ENCODE measurements around the gene DNMT3A. TPM values are rescaled to one million over a fixed set of nuclear protein-coding genes. Genes with fewer than 3 reads are reported as not detected.

DNMT3A gene
- total RNA-seq, 2 donors from 2014 or later: 83.1 to 89.6 TPM

DNA sequence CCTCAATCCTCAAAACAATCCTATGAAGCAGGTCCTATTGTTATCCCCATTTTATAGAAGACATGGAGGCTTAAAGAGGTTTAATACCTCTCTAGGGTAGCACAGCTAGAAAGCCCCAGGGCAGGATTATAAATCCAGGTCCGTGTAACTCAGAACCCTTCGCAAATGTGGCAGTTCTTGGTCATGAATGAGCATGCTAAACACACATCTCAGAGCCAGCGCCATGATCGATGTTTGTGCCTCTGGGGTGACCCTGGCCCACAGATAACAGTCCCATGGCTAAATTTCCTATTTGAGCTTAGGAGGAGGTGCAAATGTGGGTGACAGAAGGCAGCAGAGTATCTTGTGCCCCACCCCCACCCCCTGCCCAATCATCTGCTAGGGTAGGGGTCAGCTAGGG lies 17.5 kb downstream of the DNMT3A start:
- DNase-seq (ENCODE audit: low spot score in 2 of 2) (no peak), ATAC-seq (no peak)
- no peak overlapping the region for H3K27ac Mint-ChIP-seq
- peaks cover 10 to 26% of the 10 kb centered on the region in 2 donors for H3K9me3 Mint-ChIP-seq
- H3K36me3 Mint-ChIP-seq: peaks cover 23 to 38% of the 10 kb centered on the region in 2 donors

- Mint-ChIP-seq H3K9me3 (peaks cover 11 to 26% of the 10 kb centered on the region in 2 donors), H3K27ac (peak overlapping the region; percentile 72 to 77), H3K36me3 (peaks cover 23 to 38% of the 10 kb centered on the region in 2 donors)
- ATAC-seq: no peak
- DNase-seq (ENCODE audit: low spot score in 2 of 2): no peak
Observed at GRCh38 chr2:25323610-25324189, 18.0 kb downstream of the DNMT3A start.

GRCh38 chr2:25323042-25323514 lies 18.6 kb downstream of the DNMT3A start:
- no peak for DNase-seq (ENCODE audit: low spot score in 2 of 2)
- H3K36me3 Mint-ChIP-seq: peaks cover 23 to 37% of the 10 kb centered on the region in 2 donors
- peak; percentile 70 to 90 for ATAC-seq
- peaks cover 11 to 26% of the 10 kb centered on the region in 2 donors for H3K9me3 Mint-ChIP-seq
- H3K27ac Mint-ChIP-seq: peak overlapping the region; percentile 72 to 77

DNA sequence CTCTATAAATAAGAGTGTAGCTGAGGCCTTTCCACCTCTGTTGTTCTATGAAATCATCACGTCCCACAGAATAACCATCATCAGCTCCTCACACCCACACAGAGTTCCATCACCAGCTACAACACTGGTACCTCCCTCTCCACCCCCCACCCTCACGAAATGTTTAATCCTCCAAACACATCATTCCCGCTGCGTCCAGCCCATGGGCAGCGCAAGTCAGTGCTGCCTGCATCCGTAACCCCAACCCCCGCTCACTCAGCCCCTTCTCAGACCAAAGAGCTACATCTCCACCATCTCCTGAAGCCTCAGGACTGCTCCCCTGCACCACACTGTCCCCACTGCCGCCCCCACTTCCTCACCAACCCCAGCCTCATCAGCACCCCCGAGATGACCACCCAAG lies 19.4 kb downstream of the DNMT3A start:
- peaks cover 16 to 35% of the 10 kb centered on the region in 2 donors for H3K36me3 Mint-ChIP-seq
- DNase-seq (ENCODE audit: low spot score in 2 of 2): no peak
- ATAC-seq: peak; percentile 24 to 45
- peaks cover 5 to 20% of the 10 kb centered on the region in 2 donors for H3K9me3 Mint-ChIP-seq
- peak overlapping the region; percentile 72 to 77 for H3K27ac Mint-ChIP-seq

DNA sequence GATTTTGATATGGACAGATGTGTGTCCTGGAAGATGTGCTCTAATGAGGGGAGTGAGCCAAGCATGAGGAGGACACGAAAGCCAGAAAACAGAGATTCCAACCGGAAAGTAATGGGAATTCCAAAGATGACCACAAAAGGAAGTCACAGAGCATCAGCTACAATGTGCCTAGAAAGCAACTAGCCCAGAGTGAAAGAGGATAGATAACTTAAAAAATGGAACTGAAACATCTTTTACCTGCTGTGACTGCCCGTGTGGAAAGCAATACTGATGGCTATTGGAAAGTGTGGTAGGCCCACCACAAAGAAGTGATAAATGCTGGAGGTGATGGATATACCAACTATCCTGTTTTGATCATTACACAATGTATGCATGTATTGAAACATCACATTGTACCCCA lies 21.6 kb downstream of the DNMT3A start:
- DNase-seq (ENCODE audit: low spot score in 2 of 2) (no peak), ATAC-seq (no peak)
- Mint-ChIP-seq H3K9me3 (peaks cover 4 to 5% of the 10 kb centered on the region in 2 donors), H3K27ac (peak overlapping the region in 1 of 2 donors; percentile 26), H3K36me3 (peaks cover 5 to 24% of the 10 kb centered on the region in 2 donors)

- Mint-ChIP-seq H3K27ac (peak overlapping the region; percentile 93 to 95), H3K9me3 (peaks cover 1 to 4% of the 10 kb centered on the region in 2 donors), H3K36me3 (peaks cover 11 to 33% of the 10 kb centered on the region in 2 donors)
- ATAC-seq (no peak), DNase-seq (ENCODE audit: low spot score in 2 of 2) (no peak)
Observed at GRCh38 chr2:25316101-25316500, 25.6 kb downstream of the DNMT3A start.

DNA sequence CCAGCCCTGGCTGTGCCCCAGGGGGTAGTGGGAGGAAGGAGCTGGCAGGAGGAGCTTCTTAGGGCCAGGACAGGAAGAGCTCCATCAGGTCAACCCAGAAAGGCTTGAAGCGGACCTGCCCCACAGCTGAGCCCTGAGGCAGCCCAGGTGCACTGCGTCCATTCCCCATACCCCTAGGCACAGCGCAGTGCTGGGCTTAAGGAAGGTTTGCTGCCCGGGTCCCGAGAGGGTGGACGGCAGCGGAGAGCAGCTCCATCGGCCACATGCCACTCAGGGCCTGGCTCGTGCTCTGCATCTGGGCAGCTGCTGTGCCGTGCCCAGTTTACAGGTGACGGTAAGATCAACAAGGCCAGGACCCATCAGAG lies 26.4 kb downstream of the DNMT3A start:
- DNase-seq (ENCODE audit: low spot score in 2 of 2): no peak
- peaks cover 0 to 4% of the 10 kb centered on the region in 2 donors for H3K9me3 Mint-ChIP-seq
- ATAC-seq: no peak
- peaks cover 11 to 31% of the 10 kb centered on the region in 2 donors for H3K36me3 Mint-ChIP-seq
- H3K27ac Mint-ChIP-seq: peak overlapping the region; percentile 93 to 95

DNA sequence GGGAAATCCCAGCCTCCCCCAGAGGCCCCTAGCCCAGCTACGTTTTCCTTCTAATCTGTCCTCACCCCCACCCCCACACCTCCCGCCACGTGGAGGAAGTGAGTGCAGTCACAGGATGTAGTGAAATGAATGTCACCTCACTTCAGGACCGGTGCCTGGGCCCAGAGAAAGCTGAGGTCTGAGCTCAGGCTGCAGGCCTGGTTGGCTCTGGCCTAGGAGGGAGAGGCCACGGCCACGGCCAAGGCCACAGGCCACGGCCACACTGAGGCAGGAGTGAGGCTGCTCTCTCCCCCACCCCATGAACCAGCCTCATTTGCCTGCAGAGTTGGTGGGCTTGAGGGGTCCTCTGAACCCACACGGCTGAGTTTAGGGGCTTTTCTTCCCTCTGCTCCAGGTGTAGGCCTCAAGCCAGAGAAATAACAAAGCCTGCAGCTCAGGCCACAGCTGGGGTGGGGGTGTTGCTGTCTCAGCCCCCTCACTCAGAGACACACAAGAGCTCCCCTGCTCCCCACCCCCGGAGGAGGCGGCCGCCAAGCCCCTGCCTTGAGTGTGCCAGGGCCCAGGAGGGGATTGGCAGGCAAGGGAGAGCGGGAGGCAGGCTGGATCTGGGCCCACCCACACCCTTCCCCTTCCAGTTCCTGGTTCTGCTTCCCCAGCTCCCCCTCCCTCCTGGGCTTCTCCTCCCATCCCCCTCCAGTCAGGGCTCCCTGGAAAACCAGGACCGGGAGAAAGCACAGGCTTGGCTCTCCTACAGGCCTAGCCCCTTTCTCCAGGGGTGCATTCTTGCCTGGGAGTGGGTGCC lies 27.0 kb downstream of the DNMT3A start:
- ATAC-seq: peak; percentile 89 to 93
- Mint-ChIP-seq H3K36me3 (peaks cover 11 to 27% of the 10 kb centered on the region in 2 donors), H3K27ac (peak overlapping the region; percentile 93 to 96), H3K9me3 (peaks cover 0 to 4% of the 10 kb centered on the region in 2 donors)
- DNase-seq (ENCODE audit: low spot score in 2 of 2): peak; percentile 83 to 90

DNA sequence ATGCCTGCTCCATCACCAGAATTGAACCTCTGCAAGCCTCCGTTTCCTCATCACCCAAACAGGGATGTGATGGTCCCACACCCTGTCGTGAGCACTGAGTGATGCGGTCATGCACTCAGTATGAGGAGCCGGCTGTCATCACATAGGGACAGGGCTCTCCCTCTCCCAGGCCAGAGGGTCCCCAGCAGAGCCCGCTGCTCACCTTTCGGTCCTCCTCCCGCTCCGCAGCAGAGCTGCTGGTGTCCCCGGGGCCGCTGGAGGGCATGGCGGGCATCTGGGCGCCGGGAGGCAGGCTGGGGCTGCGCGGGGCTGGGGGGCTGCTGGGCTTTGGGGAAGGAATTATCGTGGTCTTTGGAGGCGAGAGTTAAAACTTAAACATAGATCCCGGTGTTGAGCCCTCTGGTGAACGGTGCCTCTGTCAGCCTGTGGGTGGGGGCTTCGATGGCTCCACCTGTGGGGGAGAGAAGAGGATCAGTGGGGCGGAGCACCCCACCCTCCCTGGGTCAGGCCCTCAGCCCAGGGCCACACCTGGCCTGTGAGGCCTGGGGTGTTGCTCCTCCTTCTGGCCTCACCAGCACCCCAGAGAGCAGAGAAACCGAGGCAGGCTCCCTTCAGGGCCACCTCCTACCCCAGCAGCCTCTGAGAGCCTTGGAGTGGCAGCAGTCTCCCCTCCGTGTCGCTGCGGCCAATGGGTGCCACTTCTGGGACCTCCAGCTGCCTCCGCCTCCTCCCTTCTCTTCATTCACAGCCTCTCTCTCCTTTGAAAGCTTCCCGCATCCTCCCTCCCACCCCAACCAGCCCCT lies 27.8 kb downstream of the DNMT3A start:
- no peak for DNase-seq (ENCODE audit: low spot score in 2 of 2)

GRCh38 chr2:25312958-25313710 lies 28.6 kb downstream of the DNMT3A start:
- no peaks in the 10 kb centered on the region for H3K9me3 Mint-ChIP-seq
- peak; percentile 1 to 4 for ATAC-seq
- H3K36me3 Mint-ChIP-seq: peaks cover 11 to 34% of the 10 kb centered on the region in 2 donors

More for the DNA sequence above, 27.8 kb downstream of the DNMT3A start:
- ATAC-seq: peak; percentile 69 to 78
- Mint-ChIP-seq H3K9me3 (no peaks in the 10 kb centered on the region), H3K27ac (peak overlapping the region; percentile 93 to 96), H3K36me3 (peaks cover 11 to 27% of the 10 kb centered on the region in 2 donors)

GRCh38 chr2:25311865-25312575 lies 29.7 kb downstream of the DNMT3A start:
- no peak for DNase-seq (ENCODE audit: low spot score in 2 of 2)
- Mint-ChIP-seq H3K9me3 (no peaks in the 10 kb centered on the region), H3K36me3 (peaks cover 11 to 38% of the 10 kb centered on the region in 2 donors), H3K27ac (peak overlapping the region; percentile 44 to 93)
- no peak for ATAC-seq

More at GRCh38 chr2:25312958-25313710, 28.6 kb downstream of the DNMT3A start:
- H3K27ac Mint-ChIP-seq: peak overlapping the region; percentile 91 to 93
- no peak for DNase-seq (ENCODE audit: low spot score in 2 of 2)

DNA sequence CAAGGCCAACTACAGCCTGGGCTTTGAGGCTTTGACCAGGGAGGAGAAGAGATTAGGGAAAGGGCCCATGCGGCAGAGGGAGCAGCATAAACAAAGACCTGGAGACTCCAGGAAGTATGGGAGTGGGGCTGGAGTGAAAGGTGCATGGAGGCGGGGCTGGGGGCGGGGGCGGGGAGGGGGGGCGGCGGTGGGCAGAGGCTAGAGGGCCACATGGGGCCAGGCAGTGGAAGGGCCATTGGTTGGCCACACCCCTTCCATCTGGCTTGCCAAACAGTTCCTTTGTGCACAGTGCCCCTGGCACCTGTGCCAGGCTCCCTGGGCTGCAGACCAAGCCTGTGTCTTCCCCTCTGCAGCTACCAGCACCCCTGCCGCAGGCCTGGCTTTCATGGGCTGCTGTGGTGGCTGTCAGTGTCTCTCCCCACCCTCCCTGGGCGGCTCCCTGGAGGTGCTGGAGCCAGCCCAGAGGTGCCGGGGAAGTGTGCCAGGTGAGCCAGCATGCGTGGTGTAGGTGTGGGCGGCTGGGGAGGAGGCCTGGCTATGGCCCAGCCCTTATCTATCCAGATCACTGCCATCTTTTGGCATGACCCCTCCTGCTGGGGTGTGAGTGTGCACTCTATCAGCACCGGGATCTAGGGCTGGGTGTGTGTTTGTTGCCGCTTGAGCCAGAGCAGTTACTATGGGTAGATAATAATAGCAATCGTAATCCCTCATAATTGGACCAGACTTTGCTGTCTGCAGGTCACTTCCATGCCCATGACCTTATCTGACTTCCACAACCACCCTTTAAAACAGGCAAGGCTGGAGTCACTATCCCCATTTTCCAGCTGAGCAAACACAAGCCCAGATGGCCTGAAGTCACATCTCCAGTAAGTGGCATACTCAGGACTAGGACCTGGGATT lies 30.5 kb downstream of the DNMT3A start:
- ATAC-seq: no peak
- no peaks in the 10 kb centered on the region for H3K9me3 Mint-ChIP-seq
- H3K27ac Mint-ChIP-seq: peak overlapping the region in 1 of 2 donors; percentile 90
- H3K36me3 Mint-ChIP-seq: peaks cover 11 to 40% of the 10 kb centered on the region in 2 donors
- no peak for DNase-seq (ENCODE audit: low spot score in 2 of 2)

- DNase-seq (ENCODE audit: low spot score in 2 of 2): no peak
- ATAC-seq: no peak
- Mint-ChIP-seq H3K9me3 (no peaks in the 10 kb centered on the region), H3K36me3 (peaks cover 11 to 40% of the 10 kb centered on the region in 2 donors), H3K27ac (peak overlapping the region in 1 of 2 donors; percentile 90)
Observed at GRCh38 chr2:25310709-25310964, 31.1 kb downstream of the DNMT3A start.

DNA sequence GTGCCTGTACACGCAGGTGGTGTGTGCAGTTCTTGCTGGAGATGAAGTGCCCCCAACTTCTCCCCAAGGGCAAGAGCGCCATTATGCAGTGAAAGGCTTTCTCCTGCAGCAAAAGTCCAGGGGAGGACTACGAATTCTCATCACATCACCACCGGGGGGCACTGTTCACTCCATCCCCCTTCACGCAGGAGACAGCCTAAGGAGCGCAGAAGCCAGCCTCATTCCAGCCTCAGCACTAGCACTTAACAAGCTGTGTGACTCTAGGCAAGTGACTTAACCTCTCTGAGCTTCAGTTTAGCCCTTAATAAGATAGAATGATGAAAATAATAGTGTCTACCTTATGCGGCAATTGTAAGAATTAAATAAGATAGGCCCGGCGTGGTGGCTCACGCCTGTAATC lies 32.3 kb downstream of the DNMT3A start:
- Mint-ChIP-seq H3K27ac (peak overlapping the region in 1 of 2 donors; percentile 75), H3K36me3 (peaks cover 11 to 48% of the 10 kb centered on the region in 2 donors), H3K9me3 (no peaks in the 10 kb centered on the region)
- DNase-seq (ENCODE audit: low spot score in 2 of 2) (peak in 1 of 2 donors; percentile 71), ATAC-seq (peak in 1 of 2 donors; percentile 18)

GRCh38 chr2:25308599-25308998 lies 33.1 kb downstream of the DNMT3A start:
- H3K27ac Mint-ChIP-seq: no peak overlapping the region
- H3K36me3 Mint-ChIP-seq: peaks cover 11 to 42% of the 10 kb centered on the region in 2 donors
- ATAC-seq (no peak), DNase-seq (ENCODE audit: low spot score in 2 of 2) (no peak)
- no peaks in the 10 kb centered on the region for H3K9me3 Mint-ChIP-seq

All from activated naive CD4-positive, alpha-beta T cell treated with anti-CD3 and anti-CD28 coated beads, Interleukin-2, amount 50 U/mL, for 72 hours (primary cell).